GM13977 (cell line): Measurements from ENCODE around the gene REEP5.

Experiments
- DNase-seq: peaks from one replicate; pipeline ENCODE4 v3.0.0; 2012; ENCODE audit warnings: low spot score
- in situ Hi-C: fragments of 300-500 bp; cut with MboI; formaldehyde crosslinking; loops from one replicate; pipeline ENCODE4 v1.12.0; 2022; ENCODE audit warnings: low sequenced_read_pairs, low pct_unique_long_range_greater_than_20kb, mixed read lengths, inconsistent platforms; ENCODE audit not compliant: unreplicated experiment
- TF ChIP-seq, protein P1 (sequence below): IDR thresholded peaks from 2 replicates; pipeline ENCODE4 v1.5.1; 2012; ENCODE audit warnings: mild to moderate bottlenecking, control low read depth; ENCODE audit not compliant: insufficient read depth; ENCODE audit errors: extremely low read depth, missing control alignments

The REEP5 gene

DNA sequence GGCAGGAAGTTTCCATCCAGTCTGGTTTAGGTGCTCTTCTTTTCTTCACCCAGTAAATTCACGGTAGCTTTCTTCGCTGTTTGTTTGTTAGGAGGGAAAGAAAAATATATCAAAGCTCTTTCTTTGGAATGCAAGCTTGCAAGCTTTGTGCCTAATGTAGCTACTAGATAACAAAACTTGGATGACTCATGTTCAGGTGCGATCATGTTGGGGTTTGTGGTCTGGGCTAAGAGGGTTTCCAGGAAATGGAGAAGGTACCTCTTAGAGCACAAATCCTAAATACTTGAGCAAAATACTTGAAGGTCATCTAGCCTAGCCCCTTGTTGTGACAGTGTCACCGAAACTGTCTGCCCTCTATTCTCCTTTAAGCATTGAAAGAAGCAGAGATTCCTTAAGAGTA is 43.3 kb downstream of the REEP5 start:
- in situ Hi-C loops: no loop called here
- DNase-seq: no peak
- TF ChIP-seq, protein P1, sequence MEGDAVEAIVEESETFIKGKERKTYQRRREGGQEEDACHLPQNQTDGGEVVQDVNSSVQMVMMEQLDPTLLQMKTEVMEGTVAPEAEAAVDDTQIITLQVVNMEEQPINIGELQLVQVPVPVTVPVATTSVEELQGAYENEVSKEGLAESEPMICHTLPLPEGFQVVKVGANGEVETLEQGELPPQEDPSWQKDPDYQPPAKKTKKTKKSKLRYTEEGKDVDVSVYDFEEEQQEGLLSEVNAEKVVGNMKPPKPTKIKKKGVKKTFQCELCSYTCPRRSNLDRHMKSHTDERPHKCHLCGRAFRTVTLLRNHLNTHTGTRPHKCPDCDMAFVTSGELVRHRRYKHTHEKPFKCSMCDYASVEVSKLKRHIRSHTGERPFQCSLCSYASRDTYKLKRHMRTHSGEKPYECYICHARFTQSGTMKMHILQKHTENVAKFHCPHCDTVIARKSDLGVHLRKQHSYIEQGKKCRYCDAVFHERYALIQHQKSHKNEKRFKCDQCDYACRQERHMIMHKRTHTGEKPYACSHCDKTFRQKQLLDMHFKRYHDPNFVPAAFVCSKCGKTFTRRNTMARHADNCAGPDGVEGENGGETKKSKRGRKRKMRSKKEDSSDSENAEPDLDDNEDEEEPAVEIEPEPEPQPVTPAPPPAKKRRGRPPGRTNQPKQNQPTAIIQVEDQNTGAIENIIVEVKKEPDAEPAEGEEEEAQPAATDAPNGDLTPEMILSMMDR: no peak

DNA sequence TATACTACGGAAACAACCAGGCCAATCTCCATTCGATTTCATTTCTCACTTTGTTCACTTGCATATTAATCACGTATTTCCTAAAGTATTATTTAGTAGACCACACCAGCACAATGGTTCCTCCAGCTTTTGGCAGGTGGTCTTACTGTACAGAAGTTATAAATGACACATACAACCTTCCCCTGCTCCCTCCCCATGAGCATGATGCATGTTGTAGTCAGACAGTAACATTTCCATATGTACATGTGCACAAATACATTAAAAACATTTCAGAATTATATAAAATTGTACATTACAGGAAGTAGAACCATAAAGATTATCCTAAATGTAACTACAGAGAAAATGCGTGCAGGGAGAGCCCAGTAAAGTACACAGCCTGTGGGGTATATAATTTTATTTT is 43.9 kb downstream of the REEP5 start:
- TF ChIP-seq, protein P1: no peak
- DNase-seq: no peak
- in situ Hi-C loops: no loop called here

DNA sequence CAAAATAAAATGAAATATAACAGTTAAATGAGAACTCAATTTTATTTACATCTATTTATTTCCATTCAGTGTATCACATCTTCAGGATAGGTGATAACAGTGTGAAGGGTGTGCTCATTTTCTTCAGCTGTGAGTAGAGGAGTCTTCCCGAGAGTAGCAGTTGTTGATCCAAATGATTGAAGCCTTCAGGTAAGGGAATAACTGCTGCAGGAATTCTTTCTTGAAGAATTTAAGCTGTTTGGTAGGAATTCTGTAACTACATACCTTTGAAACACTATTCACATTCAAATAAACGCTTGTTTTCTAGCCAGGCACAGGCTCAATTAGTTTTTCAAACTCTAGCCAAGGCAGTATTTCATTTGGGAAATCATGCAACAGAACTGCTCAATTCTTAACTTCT is 45.7 kb downstream of the REEP5 start:
- TF ChIP-seq, protein P1: no peak
- in situ Hi-C loops: no loop called here
- no peak for DNase-seq

DNA sequence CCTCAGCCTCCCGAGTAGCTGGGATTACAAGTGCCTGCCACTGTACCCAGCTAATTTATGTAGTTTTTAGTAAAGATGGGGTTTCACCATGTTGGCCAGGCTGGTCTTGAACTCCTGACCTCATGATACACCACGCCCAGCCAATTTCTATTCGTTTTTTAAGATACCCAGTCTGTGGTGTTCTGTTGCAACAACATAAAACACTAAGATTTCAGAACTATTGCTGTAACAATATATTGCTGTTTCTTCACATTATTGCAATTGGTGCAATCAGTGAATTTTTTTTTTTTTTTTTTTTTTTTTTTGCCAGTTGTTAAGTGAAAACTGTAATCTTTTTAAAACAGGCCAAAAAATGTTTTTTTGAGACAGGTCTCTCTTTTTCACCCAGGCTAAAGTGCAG is 51.1 kb downstream of the REEP5 start:
- in situ Hi-C loops: no loop called here
- TF ChIP-seq, protein P1: no peak
- no peak for DNase-seq

DNA sequence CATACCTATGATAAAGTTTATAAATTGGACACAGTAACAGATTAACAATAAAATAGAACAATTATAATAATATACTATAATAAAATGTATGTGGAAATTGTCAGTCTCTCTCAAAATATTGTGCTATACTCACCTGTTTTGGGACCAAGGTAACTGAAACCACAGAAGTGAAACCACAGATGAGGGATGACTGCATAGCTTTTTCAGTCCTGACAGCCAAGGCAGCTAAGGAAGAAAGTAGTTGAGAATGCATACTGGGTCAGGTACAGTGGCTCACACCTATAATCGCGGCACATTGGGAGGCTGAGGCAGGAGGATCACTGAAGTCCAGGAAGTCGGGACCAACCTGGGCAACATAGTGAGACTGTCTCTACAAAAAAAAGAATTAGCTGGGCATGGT is 52.1 kb downstream of the REEP5 start:
- TF ChIP-seq, protein P1: no peak
- DNase-seq: no peak
- in situ Hi-C loops: no loop called here

DNA sequence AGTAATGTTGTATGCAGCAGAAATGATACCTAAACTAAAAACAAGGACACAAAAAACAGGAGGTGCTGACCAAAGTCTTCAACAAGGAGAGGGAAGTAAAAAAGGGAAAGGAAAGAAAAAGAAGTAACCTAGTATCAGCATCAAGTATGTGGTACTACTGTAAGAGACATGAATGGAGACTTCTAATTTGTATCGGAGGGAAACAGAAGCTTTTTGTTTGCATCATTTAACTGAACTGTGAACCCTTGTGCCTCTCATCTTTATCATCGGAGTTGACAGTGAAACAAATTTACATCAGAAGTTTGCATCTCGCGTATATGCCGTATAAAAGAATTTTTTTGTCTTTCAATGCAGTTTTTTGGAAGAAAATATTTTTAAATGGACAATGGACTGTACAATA is 54.6 kb downstream of the REEP5 start:
- TF ChIP-seq, protein P1: no peak
- in situ Hi-C loops: no loop called here

DNA sequence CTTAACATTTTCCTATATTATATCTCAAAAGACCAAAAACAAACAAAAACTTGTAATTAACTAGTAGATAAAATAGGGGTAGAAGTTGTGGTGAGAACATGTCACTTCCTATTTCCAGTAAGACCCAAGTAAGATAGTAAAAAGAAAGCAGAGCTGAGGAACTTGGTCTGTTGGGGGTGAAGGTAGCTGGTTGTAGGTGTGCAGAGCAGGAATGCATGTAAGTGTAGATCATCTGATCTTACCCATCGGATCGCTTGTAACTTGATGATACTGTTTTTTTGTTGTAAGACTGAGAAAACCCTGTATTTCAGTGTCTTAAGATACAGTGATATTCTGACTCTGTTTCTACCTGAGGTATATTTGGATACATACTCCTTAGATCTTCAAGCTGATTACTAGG is 55.3 kb downstream of the REEP5 start:
- in situ Hi-C loops: no loop called here
- TF ChIP-seq, protein P1: no peak
- no peak for DNase-seq

More for the DNA sequence above, 54.6 kb downstream of the REEP5 start:
- DNase-seq: no peak
